Endothelial cell of umbilical vein (primary cell): Measurements from ENCODE around the gene USP8. TPM values are rescaled to one million over a fixed set of nuclear protein-coding genes. Genes with fewer than 3 reads are reported as not detected.

Experiments
- BruUV-seq: library from RNA; stranded (reverse); fragments of 400-500 nt; replicated peaks from 2 replicates; lab custom pipeline; 2021; lab: Mats Ljungman, UMichigan
- CTCF ChIA-PET: fragments of 300-600, 350-600 bp; sonication (Branson Sonifier 250); formaldehyde crosslinking; loops from one replicate; lab custom pipeline; 2021; ENCODE audit warnings: antibody characterized with exemption, inconsistent platforms; lab: Charles Lee
- POLR2A ChIA-PET: fragments of 300-600, 350-600 bp; sonication (Branson Sonifier 250); formaldehyde crosslinking; loops from one replicate; lab custom pipeline; 2021; ENCODE audit warnings: antibody characterized with exemption, inconsistent platforms; lab: Charles Lee
- DNase-seq: peaks from one replicate; pipeline ENCODE4 v3.0.0-alpha.2; 2011; ENCODE audit warnings: low read depth, low spot score
- FAIRE-seq: peaks from 2 replicates; lab custom pipeline; 2011; peaks lifted over from hg19 to GRCh38; lab: Jason Lieb, UNC
- H2AFZ ChIP-seq: 2 replicates; pipeline ENCODE4 v1.6.0; 2012; ENCODE audit warnings: low read depth, low read length, control low read depth, inconsistent platforms
- H3K27ac ChIP-seq: 2 replicates; pipeline ENCODE4 v1.5.1; 2011; ENCODE audit warnings: low read depth, mild to moderate bottlenecking, control low read depth, low read length, moderate library complexity; ENCODE audit not compliant: insufficient read depth
- H3K27me3 ChIP-seq, 2 experiments: 2 replicates each; pipeline versions ENCODE4 v1.6.0 to v1.6.1; 2011; ENCODE audit warnings: low read length in 2 of 2, mixed read lengths in 1 of 2; ENCODE audit not compliant: control insufficient read depth in 2 of 2, insufficient read depth in 2 of 2
- H3K36me3 ChIP-seq, 2 experiments: 2 replicates in 1 of 2; 3 replicates in 1 of 2; pipeline ENCODE4 v1.5.1; 2011; ENCODE audit warnings: low read length in 2 of 2, mild to moderate bottlenecking in 1 of 2, moderate library complexity in 1 of 2; ENCODE audit not compliant: control insufficient read depth in 2 of 2, insufficient read depth in 2 of 2; ENCODE audit errors: extremely low read depth in 1 of 2
- H3K4me1 ChIP-seq: 3 replicates; pipeline ENCODE4 v1.5.1; 2011; ENCODE audit warnings: mild to moderate bottlenecking, low read length; ENCODE audit not compliant: control insufficient read depth, insufficient read depth; ENCODE audit errors: extremely low read depth
- H3K4me2 ChIP-seq: 2 replicates; pipeline ENCODE4 v1.6.1; 2011; ENCODE audit warnings: low read length, control low read depth, mixed read lengths; ENCODE audit not compliant: insufficient read depth
- H3K4me3 ChIP-seq, 3 experiments: fragments of 200-600 bp in 1 of 3; sonication (generic), shearing (Covaris generic) in 1 of 3; replicated peaks in 1 of 3; 2 replicates each; pipeline ENCODE4 v1.5.1; 2011 to 2016; ENCODE audit warnings: control low read depth in 3 of 3, low read length in 3 of 3, mild to moderate bottlenecking in 2 of 3, inconsistent platforms in 1 of 3, low read depth in 1 of 3, moderate library complexity in 1 of 3; ENCODE audit not compliant: insufficient read depth in 1 of 3
- H3K79me2 ChIP-seq: 2 replicates; pipeline ENCODE4 v1.6.0; 2012; ENCODE audit warnings: low read length, inconsistent platforms; ENCODE audit not compliant: control insufficient read depth, insufficient read depth
- H3K9ac ChIP-seq: replicated peaks from 2 replicates; pipeline ENCODE3; 2011; ENCODE audit warnings: low read length, control low read depth; ENCODE audit not compliant: insufficient read depth; ENCODE audit errors: extremely low read depth
- H3K9me1 ChIP-seq: replicated peaks from 3 replicates; pipeline ENCODE4 v1.6.0; 2011; ENCODE audit warnings: mild to moderate bottlenecking, low read length; ENCODE audit not compliant: control insufficient read depth, insufficient read depth; ENCODE audit errors: extremely low read depth
- H3K9me3 ChIP-seq: replicated peaks from 2 replicates; pipeline ENCODE4 v1.5.1; 2012; ENCODE audit warnings: low read length, inconsistent platforms; ENCODE audit not compliant: control insufficient read depth, insufficient read depth
- H4K20me1 ChIP-seq: replicated peaks from 2 replicates; pipeline ENCODE3; 2011; ENCODE audit warnings: mild to moderate bottlenecking, low read length; ENCODE audit not compliant: control insufficient read depth, insufficient read depth; ENCODE audit errors: extremely low read depth
- CTCF ChIP-seq, 2 donors: IDR thresholded peaks; 1 replicate in 1 of 2; 2 replicates in 1 of 2; pipeline ENCODE4 v1.5.1; 2011; ENCODE audit warnings: low read length in 2 of 2, mild to moderate bottlenecking in 2 of 2, moderate library complexity in 2 of 2, control low read depth in 1 of 2, inconsistent platforms in 1 of 2, low read depth in 1 of 2; ENCODE audit not compliant: insufficient read depth in 1 of 2; ENCODE audit errors: extremely low read depth in 1 of 2
- EZH2 ChIP-seq: IDR thresholded peaks from 2 replicates; pipeline ENCODE4 v1.6.1; 2012; ENCODE audit warnings: borderline replicate concordance, low read depth, mild to moderate bottlenecking, moderate library complexity, low read length, inconsistent platforms; ENCODE audit not compliant: severe bottlenecking
- FOS ChIP-seq: IDR thresholded peaks from 2 replicates; pipeline ENCODE4 v1.6.1; 2011; ENCODE audit warnings: mild to moderate bottlenecking, low read length, moderate library complexity, borderline replicate concordance; ENCODE audit not compliant: insufficient read depth
- GATA2 ChIP-seq: IDR thresholded peaks from 2 replicates; pipeline ENCODE4 v1.7.0; 2011; ENCODE audit warnings: low read depth, mild to moderate bottlenecking, moderate library complexity, mixed read lengths, low read length; ENCODE audit not compliant: insufficient read length, insufficient read depth
- JUN ChIP-seq: IDR thresholded peaks from 2 replicates; pipeline ENCODE4 v1.6.1; 2011; ENCODE audit warnings: borderline replicate concordance, low read depth; ENCODE audit not compliant: insufficient read length, insufficient read depth
- MAX ChIP-seq: IDR thresholded peaks from 2 replicates; pipeline ENCODE4 v1.6.1; 2011; ENCODE audit not compliant: insufficient read depth, insufficient read length
- MYC ChIP-seq: IDR thresholded peaks from one replicate; pipeline ENCODE4 v1.6.1; 2011; ENCODE audit warnings: mild to moderate bottlenecking, low read depth, low read length
- POLR2A ChIP-seq: IDR thresholded peaks from 2 replicates; pipeline ENCODE4 v1.6.1; 2012; ENCODE audit warnings: low read depth, mild to moderate bottlenecking, control low read depth, low read length
- POLR2AphosphoS5 ChIP-seq: IDR thresholded peaks from 2 replicates; pipeline ENCODE4 v1.6.1; 2012; ENCODE audit warnings: low read depth, mild to moderate bottlenecking, control low read depth, low read length, moderate library complexity; ENCODE audit not compliant: insufficient read depth
- dilution Hi-C: fragments of 300-500 bp; cut with MboI; formaldehyde crosslinking; loops from one replicate; pipeline ENCODE4 v1.15.0; 2019; ENCODE audit warnings: low sequenced_read_pairs; ENCODE audit not compliant: extremely low pct_ligation_motif_present
- intact Hi-C: fragments of 100-400 bp; cut with micrococcal nuclease; formaldehyde crosslinking; loops from one replicate; pipeline ENCODE4 v1.10.0; 2022
- polyA plus RNA-seq, 4 experiments: library from polyadenylated mRNA; depleted of rRNA in 3 of 4; stranded (reverse) in 3 of 4; unstranded in 1 of 4; fragments of >200 nt; gene quantifications; 2 replicates each; pipeline versions ENCODE4 v1.2.1 to v1.2.3, GENCODE V29; 2011 to 2012; ENCODE audit warnings: missing spikeins in 1 of 4
- total RNA-seq: library from RNA; stranded (reverse); gene quantifications from 2 replicates; pipeline ENCODE4 v1.2.3, GENCODE V29; 2021

USP8 gene
- total and polyA plus RNA-seq, 2 donors (not counting 3 experiments of a cell fraction or from before 2014, with no cell fraction given), result 19.0 to 44.8 TPM

- BruUV-seq, result no TSS peak
- H3K4me3 ChIP-seq, result no peak overlapping the region
- no peak overlapping the region for H2AFZ ChIP-seq
- dilution Hi-C loops, result no loop called here
- H3K9ac ChIP-seq, result no peak overlapping the region
- FAIRE-seq (no peak), DNase-seq (no peak)
- H3K36me3 ChIP-seq, result no peaks in the 10 kb centered on the region
- no peak overlapping the region for H3K4me2 ChIP-seq
- no peaks in the 10 kb centered on the region for H3K79me2 ChIP-seq
- ChIA-PET CTCF (interaction anchor here (1.0 to 2.1 kb wide), 2 partner anchors 10 to 15 kb away, joined by 3 to 4 read pairs; no protein-coding TSS in a partner anchor), POLR2A (no interaction called here)
- H3K27ac ChIP-seq, result no peak overlapping the region
- no peaks in the 10 kb centered on the region for H3K9me3 ChIP-seq
- intact Hi-C loops, result no loop called here
- no peaks in the 10 kb centered on the region for H3K4me1 ChIP-seq
- no peaks in the 10 kb centered on the region for H3K9me1 ChIP-seq
- no peaks in the 10 kb centered on the region for H4K20me1 ChIP-seq
- no peak for TF ChIP-seq CTCF (IDR thresholded peaks at IDR 0.05; ENCODE audit: extremely low read depth in 1 of 2, insufficient read depth in 1 of 2, low read depth in 1 of 2, low read length in 2 of 2)
- H3K27me3 ChIP-seq, result peaks cover 0 to 3% of the 10 kb centered on the region in 2 experiments
Measured at GRCh38 chr15:50543556-50543955, 119.4 kb downstream of the USP8 start.

- CTCF ChIA-PET, result interaction anchor here (2.1 kb wide), 1 partner anchor 10 kb away, joined by 4 read pairs; no protein-coding TSS in a partner anchor
- FAIRE-seq, result no peak
- POLR2A ChIA-PET, result no interaction called here
- intact Hi-C loops (no loop called here), dilution Hi-C loops (no loop called here)
- no peak overlapping the region for H2AFZ ChIP-seq
- H3K27ac ChIP-seq, result no peak overlapping the region
- H3K36me3 ChIP-seq, result no peaks in the 10 kb centered on the region
- no peak overlapping the region for H3K9ac ChIP-seq
- no peaks in the 10 kb centered on the region for H3K9me1 ChIP-seq
- BruUV-seq, result no TSS peak
- no peak overlapping the region for H3K4me2 ChIP-seq
- no peaks in the 10 kb centered on the region for H4K20me1 ChIP-seq
- no peaks in the 10 kb centered on the region for H3K9me3 ChIP-seq
- H3K4me1 ChIP-seq, result no peaks in the 10 kb centered on the region
- no peaks in the 10 kb centered on the region for H3K79me2 ChIP-seq
- DNase-seq, result no peak
- TF ChIP-seq POLR2A, result no peak
- TF ChIP-seq FOS, result no peak
- no peak for TF ChIP-seq CTCF (IDR thresholded peaks at IDR 0.05; ENCODE audit: extremely low read depth in 1 of 2, insufficient read depth in 1 of 2, low read depth in 1 of 2, low read length in 2 of 2)
- no peak for TF ChIP-seq POLR2AphosphoS5
- TF ChIP-seq GATA2, result no peak
- TF ChIP-seq EZH2, result no peak
- TF ChIP-seq MYC, result no peak
- no peak for TF ChIP-seq JUN
- TF ChIP-seq MAX, result no peak
- H3K27me3 ChIP-seq, result peaks cover 0 to 3% of the 10 kb centered on the region in 2 experiments
- no peak overlapping the region for H3K4me3 ChIP-seq
Measured at GRCh38 chr15:50544368-50544767, 120.2 kb downstream of the USP8 start.
